HG03571 (cell line): Measurements from ENCODE around the gene EEFSEC.

Source experiments
- ATAC-seq: cut with Tn5 transposase; IDR thresholded peaks from one replicate; pipeline ENCODE4 v1.9.1; 2021; ENCODE audit not compliant: unreplicated experiment

The EEFSEC gene

DNA sequence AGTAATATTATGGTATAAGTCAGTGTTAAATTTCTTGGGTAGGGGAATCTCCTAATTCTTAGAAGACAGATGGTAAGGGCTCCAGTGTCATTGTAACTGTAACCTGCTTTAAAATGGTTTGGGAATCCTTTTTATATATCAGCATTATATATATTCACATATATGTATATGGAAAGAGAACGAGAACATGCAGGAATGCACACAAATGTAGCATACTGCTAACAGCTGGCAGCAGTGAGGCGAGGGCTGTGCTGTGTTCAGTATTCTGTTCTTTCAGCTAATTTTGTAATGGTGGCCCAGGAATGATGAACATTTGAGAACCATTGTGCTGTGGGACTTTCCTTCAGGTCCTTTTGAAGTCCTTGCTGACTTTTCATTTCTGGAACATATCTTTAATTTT, 60.8 kb downstream of the EEFSEC start:
- ATAC-seq: no peak

DNA sequence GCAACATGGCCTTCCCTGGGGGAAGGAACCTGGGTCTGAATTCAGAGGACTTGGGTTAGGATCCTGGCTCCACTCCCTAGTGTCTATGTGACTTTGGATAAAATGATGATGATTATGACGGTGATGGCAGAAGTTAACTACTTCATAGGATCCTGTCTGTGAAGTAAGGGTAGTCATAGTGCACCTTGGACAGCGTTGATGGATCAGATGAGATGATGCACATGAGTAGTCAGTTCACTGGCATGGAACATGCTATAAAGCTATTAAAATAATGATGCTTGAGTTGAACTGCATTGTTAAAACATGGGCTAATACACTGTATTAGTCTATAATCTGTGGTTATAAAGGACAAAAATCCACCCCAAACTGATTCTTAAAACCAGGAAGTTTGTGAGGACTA, 62.0 kb downstream of the EEFSEC start:
- ATAC-seq: no peak

DNA sequence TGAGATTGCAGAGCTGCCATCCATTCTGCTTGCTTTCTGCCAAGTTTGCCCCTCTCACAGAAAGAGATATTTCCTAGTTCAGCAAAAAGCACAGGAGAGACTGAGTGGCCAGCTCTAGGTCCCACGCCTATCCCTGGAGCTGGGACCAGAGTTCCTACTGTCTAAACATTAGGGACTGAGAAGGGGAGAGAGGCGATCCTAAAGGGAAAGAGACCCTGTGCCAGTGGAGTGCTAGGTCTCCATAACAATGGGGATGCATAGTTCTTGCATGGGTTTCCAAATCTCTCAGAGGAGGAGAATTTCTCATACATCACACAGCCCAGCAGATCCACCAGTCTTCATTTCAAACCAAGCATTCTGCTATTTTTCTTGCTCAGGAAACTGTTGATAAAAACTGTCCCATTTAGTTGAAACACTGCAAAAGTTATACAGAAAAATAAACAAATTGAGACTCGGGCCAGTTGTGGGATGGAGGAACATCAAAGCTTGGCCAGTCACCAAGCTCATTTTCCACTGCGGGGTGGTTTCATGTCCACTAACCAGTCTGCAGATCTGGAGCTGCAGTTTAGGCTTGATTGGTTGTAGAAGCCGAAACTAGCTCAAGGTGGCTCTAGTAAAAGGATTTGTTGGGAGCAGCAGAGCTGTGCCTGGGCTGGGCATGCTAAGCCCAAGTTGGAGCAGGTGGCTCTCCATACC, 62.7 kb downstream of the EEFSEC start:
- no peak for ATAC-seq

DNA sequence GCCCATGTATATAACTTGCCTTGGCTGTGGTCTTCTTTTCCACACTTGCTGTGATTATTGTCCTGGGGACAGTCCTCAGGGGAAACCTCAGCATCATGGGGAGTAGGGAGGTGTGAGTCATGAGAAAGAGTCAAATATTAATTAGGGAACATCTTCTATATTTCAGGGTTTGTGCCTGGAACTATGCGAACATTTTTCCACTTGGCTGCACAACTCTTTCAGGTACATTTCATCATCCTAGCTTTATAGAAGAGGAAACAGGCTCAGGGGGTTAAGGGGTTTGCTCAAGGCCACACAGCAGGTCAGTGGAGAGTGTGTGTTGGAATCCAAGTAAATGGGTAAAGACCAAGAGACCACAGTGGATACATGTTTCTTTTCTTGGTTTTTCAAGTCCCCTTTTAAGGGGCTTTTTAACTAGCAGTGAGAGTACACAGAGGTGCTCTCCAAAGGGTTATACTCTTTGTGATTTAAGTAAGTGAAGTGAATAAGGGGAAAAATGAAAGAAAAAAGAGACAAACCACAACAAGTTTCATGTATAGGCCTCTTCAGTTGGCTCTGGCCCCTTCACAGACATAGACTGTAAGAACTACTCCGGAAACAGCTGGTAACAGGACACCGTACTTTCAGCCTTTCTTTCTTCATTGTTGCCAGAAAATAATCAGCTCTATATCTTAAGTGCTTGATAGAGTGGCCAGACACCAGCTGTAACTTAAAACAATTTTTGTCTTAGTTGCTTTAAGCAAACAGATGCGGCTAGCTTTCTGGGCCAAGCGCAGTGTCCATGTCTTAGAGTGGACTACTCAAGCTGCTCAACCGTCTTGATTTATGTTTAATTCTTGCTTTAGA, 64.6 kb downstream of the EEFSEC start:
- ATAC-seq: no peak

DNA sequence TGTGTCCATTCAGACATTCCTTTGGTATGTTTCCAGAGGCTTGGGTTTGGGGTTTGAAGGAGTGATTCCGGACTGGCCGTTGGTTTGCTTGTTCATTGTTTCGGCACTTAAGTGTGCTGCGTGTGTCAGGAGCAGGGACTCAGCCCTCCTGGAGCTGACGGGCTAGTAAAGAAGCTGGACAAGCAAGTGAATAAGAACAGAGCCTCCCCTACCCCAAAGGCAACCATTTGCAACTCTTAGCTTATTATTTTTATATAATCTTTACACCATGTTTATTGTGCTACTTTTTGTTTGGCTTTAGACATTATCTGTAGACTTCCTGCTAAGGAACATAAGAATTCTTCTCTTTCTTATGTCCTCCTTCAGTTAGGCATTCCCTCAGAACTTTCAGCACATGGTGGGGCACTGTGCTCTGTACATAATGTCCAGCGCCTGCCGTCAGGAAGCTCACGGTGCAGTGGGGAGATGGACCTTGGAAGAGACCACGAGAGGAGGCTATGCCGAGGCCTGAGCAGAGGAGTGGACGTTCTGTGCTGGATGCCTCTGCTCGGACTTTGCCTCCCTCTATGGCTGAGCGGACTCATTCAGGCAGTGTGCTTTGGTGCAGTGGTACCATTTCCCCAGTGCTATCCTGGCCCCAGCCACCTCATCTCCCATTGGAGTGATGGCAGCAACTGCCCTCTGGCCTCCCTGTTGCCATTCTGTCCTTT, 65.4 kb downstream of the EEFSEC start:
- ATAC-seq: no peak

DNA sequence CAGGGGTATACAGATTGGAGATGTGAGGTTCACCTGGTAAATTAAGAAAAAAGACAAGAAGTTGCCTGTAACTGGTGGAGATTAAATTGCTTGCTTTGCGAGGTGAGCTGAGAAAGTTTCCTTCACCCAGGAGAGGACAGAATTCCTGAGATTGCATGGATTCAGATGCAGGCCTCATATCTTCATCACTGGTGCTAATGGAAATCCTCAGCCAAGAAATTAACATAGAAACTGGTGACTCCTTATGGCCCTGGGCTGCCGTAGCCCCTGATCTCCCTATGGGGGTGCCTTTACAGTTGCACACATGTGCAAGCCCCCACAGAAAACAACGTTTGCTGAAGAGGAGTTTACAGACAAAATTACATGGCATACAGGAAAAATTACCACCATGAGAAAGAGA, 68.0 kb downstream of the EEFSEC start:
- no peak for ATAC-seq

DNA sequence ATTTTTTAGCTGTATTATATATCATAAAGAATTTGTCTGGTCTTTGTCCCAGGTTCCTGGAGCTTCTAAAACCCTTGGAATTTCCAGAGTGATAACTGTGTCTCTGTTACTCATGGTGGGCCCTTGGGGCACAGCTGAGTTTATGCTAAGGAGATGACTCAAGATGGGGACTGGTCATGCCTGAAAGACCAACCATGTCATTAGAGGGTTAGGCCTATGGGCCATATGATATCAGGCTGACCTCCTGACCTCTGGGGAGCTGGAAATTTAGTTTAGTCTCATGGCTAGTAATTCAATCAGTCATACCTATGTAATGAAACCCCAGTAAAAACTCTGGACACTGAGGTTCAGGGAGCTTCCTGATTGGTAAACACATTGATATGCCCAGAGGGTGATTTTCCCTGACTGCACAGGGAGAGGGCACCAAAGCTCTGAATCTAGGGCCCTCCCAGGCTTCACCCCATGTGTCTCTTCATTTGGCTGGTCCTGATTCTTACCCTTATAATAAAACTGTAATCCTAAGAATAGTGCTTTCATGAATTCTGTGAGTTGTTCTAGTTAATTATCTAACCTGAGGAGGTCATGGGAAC, 69.6 kb downstream of the EEFSEC start:
- no peak for ATAC-seq

DNA sequence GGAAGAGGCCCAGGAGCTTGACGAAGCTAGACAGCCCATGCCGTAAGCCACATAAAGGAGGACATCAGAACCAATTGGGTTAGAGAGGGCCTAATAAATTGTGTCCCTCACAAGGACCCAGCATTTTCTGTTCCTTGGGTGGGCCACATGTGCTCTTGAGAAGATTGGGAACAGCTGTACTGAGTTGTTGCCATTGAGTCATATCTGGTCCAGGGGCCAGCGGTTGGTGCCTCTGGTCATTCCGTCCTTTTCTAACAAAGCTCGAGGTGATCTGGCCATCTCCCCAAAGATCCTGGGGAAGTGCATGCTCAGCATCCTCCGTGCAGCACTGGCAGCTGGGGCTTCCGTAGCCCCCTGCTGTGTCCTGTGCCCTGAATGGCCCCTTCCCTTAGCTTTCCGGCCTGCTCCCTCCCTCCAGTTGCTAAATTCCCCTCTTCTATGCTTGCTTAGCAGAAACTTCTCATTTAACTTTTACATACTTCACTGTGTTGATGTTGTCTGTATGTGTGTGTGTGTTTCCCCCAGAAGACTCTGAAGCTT, 73.0 kb downstream of the EEFSEC start:
- no peak for ATAC-seq

DNA sequence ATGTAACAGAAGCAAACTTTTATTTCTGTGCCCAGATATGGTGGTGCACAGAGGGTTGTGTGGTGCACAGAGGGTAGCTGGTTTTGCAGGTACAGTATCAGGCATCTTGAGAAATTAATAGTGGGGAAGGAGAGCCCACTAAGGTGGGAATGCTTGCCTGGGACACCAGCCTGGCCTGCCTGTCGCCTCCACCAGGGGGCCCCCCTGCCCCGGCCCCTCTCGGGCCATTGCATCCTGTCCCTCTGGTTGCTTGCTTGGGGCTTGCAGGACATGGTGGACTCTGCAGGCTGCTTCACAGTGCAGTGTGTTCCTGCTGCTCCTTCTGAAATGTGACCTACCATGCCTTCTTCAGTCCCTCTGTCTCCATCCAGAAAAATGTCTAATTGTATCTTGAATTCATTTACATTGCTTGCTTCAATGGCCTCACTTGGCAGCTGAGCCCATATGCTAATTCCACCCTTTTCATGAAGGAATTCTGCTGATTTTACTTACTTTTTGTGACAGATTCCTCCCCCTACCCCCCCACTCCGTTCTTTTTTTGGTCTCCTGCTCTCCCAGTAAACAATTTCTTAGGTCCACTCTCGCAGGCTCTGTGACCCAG, 73.6 kb downstream of the EEFSEC start:
- no peak for ATAC-seq

DNA sequence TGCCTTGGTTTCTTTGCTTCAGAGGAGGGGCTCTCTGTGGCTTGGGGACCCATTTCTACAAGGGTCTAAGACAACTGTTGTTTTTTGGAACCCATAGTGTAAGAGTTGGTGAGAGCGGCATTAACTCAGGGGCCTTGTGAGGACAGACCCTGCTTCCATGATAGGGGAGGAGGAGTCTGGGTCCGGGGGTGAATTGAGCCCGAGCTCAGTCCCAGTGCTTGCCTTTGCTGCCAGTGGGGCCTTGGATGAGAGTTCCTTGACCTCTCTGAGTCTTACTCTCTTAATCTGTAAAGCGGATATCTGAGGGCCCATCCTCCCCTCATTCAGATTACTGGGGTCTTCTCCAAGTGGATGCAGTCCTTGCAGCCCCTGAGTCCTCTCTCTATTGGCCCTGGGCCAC, 74.2 kb downstream of the EEFSEC start:
- no peak for ATAC-seq

DNA sequence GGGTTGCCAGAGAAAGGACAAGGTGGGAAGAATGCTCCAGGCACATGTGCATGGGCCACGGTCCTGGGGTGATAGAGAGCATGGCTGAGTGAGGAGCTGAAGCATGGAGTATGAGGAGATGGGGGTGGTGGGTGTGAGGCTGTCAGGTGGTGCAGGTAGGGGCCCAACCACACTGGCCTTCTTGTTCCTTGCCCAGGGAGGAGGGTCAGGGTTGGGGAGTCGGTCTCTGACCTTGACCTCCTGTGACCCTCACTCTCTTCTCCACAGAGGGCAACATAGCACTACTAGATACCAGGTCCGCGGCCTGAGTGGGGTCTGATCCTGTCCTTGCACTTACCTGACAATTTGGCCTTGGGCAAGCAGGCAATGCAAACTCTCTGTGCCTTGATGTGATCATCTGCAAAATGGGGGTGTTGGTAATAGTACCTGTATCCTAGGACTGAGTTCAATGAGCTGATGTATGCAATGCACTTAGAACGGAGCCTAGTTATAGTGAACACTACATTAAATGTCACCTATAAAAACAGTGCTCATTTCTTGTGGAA, 75.2 kb downstream of the EEFSEC start:
- no peak for ATAC-seq

DNA sequence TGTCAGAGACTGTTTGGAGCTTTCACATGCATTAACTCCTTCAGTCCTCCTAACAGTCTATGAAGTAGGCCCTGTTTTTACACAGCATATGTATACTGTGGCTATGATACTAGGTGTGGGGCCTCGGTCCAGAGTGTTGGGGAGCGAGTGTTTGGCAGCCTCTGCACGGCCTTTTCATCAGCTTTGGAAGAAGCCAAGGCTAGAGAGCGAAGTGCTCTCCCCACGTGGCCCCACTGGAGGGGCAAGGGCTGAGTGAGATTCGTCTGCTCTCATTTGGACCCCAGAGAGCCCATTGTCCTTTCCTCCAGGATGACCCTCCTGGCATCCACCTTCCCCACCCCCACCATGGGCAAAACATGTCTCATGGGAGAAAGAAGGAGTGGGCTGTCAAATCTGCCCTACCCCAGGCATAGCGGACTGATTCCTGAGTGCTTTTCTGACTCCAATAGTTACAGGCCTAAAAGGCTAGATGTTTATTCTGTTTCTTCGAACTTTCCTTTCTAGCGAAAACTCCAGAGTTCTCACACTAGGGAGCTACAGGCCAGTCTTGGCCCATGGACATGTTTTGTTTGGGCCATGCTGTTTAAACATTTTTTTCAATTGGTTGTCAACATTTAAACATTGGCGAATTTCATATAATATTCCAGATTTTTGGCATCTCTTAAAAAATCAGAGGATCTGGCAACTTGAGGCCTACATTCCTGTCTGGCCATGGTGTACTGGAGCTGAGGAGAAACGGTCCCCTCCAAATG, 76.0 kb downstream of the EEFSEC start:
- no peak for ATAC-seq

DNA sequence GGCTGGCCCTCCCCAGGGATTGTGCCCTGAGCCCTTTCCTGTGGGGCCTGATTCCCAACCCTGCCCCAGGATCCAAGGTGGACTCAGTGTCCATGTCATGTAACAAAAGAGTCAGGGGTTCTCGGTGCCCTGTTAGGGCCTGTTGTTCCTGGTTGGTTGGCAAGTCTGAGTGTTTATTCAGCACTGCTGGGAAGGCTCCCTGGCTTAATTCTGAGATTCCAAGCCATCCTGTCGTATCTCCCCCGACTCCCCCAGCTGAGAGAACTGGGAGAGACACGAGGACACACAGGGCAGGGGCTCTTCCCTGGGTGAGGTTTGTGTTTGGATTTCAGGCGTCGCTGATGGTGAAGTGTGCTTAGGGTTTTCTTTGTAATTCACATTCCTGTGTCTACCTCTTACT, 78.3 kb downstream of the EEFSEC start:
- ATAC-seq: no peak

DNA sequence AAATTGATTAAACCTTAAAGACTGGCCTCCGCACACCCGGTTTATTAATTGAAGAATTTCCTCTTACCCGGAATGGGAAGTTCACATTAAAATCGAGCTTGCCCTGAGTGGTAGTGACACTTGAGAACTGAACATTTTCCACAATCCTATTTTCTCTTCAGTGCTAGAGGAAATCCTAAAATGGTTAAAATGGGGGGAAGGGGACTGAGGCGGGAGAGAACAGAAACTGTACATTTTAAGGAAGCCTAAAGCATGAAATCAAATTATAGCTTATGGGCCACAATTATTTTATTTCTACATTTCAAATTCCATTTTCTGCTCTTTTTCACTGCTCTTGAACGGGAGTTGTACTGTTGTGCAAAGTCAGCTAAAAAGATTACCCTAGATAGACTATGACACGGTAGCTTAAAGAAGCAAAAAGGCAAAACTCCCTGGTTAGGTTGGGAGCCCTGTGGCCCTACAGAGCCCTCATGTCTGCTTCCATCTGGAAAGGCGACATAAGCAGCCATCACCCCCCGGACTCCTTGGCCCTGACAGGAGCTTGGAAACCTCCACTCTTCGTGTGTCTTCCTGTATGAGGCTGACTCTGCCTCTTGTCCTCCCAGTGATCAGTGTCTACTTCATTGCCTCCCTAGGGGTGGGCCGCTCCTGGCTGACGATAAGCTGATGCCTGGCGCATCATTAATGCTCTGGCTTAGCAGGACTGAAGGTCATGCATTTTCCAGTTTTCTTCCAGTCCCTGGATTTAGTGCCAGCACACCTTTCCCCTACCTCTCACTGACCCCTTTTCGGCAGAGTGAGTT, 79.3 kb downstream of the EEFSEC start:
- no peak for ATAC-seq

DNA sequence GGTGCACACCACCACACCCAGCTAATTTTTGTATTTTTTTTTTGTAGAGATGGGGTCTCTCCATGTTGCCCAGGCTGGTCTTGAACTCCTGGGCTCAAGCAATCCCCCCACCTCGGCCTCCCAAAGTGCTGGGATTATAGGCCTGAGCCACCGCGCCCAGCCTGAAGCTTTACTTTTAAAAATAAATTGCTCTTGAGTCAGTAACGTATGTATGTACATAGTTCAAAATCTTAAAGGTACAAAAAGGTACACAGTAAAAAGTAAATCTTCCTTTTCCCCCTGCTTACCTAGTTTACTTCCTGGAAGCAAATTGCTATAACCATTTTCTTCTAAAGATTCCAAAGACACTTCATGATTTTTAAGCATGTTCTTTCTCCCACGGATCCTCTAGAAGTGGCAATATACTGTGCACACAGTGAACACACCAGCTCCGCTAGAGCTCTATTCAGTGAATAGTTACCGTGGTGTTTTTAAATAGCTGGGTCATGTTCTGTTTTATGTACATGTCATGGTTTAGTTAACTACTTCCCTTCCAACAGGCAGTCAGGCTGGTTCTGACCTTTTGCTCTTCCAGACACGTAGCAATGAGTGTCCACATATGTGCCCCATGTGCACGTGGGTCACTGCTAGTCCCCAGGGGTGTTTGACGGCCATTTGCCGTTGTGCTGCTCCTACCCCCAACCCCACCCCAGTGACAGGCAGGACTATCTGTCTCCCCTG, 82.1 kb downstream of the EEFSEC start:
- ATAC-seq: no peak

DNA sequence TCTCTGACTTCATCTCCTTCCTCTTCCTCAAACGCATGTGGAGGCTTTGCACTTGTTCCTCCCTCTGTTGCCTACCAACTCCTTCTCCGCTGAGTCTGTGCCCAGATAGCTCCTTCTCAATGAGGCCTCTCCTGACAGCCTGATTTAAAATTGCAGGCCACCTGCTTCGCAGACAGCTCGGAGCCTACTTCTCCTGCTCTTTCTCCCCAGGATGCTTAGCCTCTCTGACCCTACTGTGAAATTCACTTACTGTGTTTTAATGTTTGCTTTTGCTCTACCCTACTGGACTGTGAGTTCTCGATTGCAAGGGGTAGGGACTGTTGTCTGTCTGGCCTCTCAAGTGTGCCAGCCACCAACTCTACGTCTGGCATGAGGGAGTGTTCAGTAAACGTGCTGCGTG, 83.4 kb downstream of the EEFSEC start:
- no peak for ATAC-seq

DNA sequence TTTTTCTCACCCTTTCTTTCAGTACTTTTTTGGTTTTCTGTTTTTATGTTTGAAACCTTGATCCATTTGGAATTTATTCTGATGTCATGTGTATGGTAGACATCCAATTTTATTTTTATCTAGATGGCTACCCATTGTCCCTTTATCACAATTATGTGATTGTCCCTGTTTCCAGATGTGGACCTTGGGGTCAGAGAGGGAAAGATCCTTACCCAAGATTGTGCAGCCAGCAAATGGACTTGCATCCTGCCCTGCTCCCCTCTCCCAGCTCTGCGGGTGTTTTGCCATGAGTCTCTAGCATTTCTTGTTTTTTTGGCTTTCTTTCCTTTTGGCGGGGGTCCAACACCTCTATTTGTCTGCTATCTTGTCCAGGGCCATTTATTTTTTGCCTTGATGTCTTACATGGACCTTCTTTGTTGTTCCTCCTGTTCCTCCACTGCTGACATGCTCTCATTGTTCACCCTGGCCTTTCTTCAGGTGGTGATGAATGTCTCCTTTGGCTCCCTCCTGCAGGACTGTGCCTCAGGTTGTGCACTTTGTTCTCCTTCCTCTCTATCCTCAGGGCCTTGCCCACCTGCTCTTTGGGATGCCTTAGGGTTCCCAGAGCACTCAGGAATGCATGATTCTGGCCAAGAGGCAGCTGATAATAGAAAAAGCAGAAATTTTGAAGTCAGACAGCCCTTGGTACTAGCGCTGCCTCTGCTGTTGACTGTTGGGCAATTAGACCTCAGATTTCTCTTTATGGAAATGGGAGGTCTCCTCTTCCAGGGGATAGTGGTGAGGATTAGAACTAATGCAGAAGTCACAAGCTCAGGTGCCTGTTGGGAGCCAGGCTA, 84.3 kb downstream of the EEFSEC start:
- no peak for ATAC-seq

DNA sequence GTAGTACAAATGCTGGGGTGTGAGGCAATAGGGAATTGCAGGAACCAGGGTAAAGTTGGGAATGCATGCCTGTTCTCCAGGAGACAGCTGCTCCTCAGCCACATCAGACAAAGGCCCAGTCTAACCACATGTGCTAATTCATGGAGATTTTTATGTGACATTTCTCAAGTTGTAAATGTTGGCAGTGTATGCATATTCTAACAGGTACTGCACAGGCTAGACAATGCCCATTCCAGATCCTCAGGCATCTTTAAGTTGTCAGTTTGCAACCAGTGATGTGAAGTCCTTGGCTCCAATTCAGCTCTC, 84.9 kb downstream of the EEFSEC start:
- no peak for ATAC-seq
